ENCODE data around the gene TRERF1.

DNA sequence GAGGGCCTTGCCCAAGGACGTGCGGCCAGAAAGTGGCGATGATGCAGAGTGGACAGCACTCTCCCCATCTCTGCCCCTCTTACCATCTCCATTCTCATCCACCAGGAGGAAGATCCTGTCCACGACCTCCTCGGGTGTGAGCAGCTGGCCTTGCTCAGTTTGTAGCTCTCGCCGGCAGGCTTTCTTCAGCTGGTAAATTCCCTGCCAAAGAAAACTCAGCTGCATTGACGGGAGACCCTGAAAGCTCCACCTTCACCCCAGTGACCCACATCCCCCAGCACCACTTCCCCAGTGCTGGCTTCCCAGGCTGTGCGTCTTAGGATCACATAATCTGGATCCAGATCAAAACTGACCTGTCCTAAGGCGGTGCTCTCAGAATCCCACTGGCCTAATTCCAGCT, 266.1 kb downstream of the TRERF1 start:
- TF ChIP-seq, protein P1, sequence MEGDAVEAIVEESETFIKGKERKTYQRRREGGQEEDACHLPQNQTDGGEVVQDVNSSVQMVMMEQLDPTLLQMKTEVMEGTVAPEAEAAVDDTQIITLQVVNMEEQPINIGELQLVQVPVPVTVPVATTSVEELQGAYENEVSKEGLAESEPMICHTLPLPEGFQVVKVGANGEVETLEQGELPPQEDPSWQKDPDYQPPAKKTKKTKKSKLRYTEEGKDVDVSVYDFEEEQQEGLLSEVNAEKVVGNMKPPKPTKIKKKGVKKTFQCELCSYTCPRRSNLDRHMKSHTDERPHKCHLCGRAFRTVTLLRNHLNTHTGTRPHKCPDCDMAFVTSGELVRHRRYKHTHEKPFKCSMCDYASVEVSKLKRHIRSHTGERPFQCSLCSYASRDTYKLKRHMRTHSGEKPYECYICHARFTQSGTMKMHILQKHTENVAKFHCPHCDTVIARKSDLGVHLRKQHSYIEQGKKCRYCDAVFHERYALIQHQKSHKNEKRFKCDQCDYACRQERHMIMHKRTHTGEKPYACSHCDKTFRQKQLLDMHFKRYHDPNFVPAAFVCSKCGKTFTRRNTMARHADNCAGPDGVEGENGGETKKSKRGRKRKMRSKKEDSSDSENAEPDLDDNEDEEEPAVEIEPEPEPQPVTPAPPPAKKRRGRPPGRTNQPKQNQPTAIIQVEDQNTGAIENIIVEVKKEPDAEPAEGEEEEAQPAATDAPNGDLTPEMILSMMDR (IDR thresholded peaks at IDR 0.05 in 4 of 5, conservative IDR thresholded peaks at IDR 0.05 in 1 of 5) = no peak
- no peak for TF ChIP-seq POLR2A (IDR thresholded peaks at IDR 0.05)

Measured in gastrocnemius medialis (tissue), 4 donors.